HCT116 (cell line): ENCODE results near the gene RIMS1. TPM values are rescaled to one million over a fixed set of nuclear protein-coding genes. Genes with fewer than 3 reads are reported as not detected.

ENCODE experiments used
- ATAC-seq: fragments of 200-7000 bp; cut with Tn5 transposase; 2 replicates; pipeline ENCODE4 v1.9.1; 2020; ENCODE audit warnings: mild to moderate bottlenecking, moderate library complexity
- BruUV-seq: library from RNA; stranded (reverse); fragments of 400-500 nt; replicated peaks from 2 replicates; lab custom pipeline; 2021; lab: Mats Ljungman, UMichigan
- CTCF ChIA-PET: fragments of 300-600 bp; sonication (Branson Sonifier 250); formaldehyde crosslinking; loops from one replicate; lab custom pipeline; 2021; ENCODE audit warnings: antibody characterized with exemption; lab: Charles Lee
- POLR2A ChIA-PET: fragments of 300-600, 350-600 bp; sonication (Branson Sonifier 250); formaldehyde crosslinking; loops from one replicate; lab custom pipeline; 2021; ENCODE audit warnings: antibody characterized with exemption; lab: Charles Lee
- RAD21 ChIA-PET, 2 experiments: fragments of 300-600 bp; sonication (Branson Sonifier 250); formaldehyde crosslinking; loops; one replicate each; lab custom pipeline; 2023; ENCODE audit warnings: low total read pairs in 2 of 2; ENCODE audit not compliant: uncharacterized antibody in 2 of 2, unreplicated experiment in 2 of 2, low non-redundant PET in 1 of 2; lab: Charles Lee
- DNase-seq: peaks from one replicate; pipeline ENCODE4 v3.0.0-alpha.2; 2010; ENCODE audit warnings: low read depth, low spot score
- H2AFZ ChIP-seq: fragments of 200-600 bp; shearing (Covaris generic), sonication (generic); 2 replicates; pipeline ENCODE4 v1.6.1; 2017; ENCODE audit warnings: low read depth, mixed run types, mixed read lengths, antibody characterized with exemption, low read length; ENCODE audit not compliant: poor library complexity, severe bottlenecking
- H3K27ac ChIP-seq: 2 replicates; pipeline ENCODE4 v1.5.1; 2012; ENCODE audit warnings: low read depth, low read length
- H3K27me3 ChIP-seq: fragments of 200-600 bp; sonication (generic); 2 replicates; pipeline ENCODE4 v1.6.1; 2016; ENCODE audit warnings: mixed run types, low read length, mixed read lengths; ENCODE audit not compliant: insufficient read depth
- H3K36me3 ChIP-seq, 2 experiments: fragments of 200-500 bp in 1 of 2; fragments of 200-600 bp in 1 of 2; sonication (Bioruptor generic) in 1 of 2; sonication (generic) in 1 of 2; 2 replicates each; pipeline versions ENCODE4 v1.5.1 to v1.6.1; 2014 to 2016; ENCODE audit warnings: low read length in 2 of 2, inconsistent platforms in 1 of 2, mixed read lengths in 1 of 2, mixed run types in 1 of 2; ENCODE audit not compliant: insufficient read depth in 2 of 2, control insufficient read depth in 1 of 2
- H3K4me1 ChIP-seq, 2 experiments: fragments of 200-600 bp in 1 of 2; sonication (generic) in 1 of 2; 2 replicates each; pipeline versions ENCODE4 v1.5.1 to v1.6.1; 2012 to 2017; ENCODE audit warnings: low read length in 2 of 2, inconsistent platforms in 1 of 2, mild to moderate bottlenecking in 1 of 2, mixed read lengths in 1 of 2, mixed run types in 1 of 2, moderate library complexity in 1 of 2; ENCODE audit not compliant: insufficient read depth in 2 of 2, control insufficient read depth in 1 of 2
- H3K4me2 ChIP-seq: fragments of 200-600 bp; sonication (generic); 2 replicates; pipeline ENCODE4 v1.6.1; 2017; ENCODE audit warnings: mixed run types, low read length, mixed read lengths
- H3K4me3 ChIP-seq, 2 experiments: fragments of 200-600 bp in 1 of 2; sonication (generic) in 1 of 2; replicated peaks in 1 of 2; 2 replicates each; pipeline ENCODE4 v1.5.1; 2011 to 2016; ENCODE audit warnings: low read length in 2 of 2, control low read depth in 1 of 2, low read depth in 1 of 2, mild to moderate bottlenecking in 1 of 2, mixed read lengths in 1 of 2, mixed run types in 1 of 2
- H3K79me2 ChIP-seq: fragments of 200-600 bp; sonication (generic); 2 replicates; pipeline ENCODE4 v1.6.1; 2017; ENCODE audit warnings: mild to moderate bottlenecking, mixed run types, low read length, moderate library complexity, mixed read lengths; ENCODE audit not compliant: insufficient read depth
- H3K9ac ChIP-seq: fragments of 200-600 bp; sonication (generic); 2 replicates; pipeline ENCODE4 v1.6.1; 2016; ENCODE audit warnings: low read length, mixed read lengths
- H3K9me2 ChIP-seq: fragments of 200-600 bp; sonication (generic), shearing (Covaris generic); 2 replicates; pipeline ENCODE4 v1.6.1; 2017; ENCODE audit warnings: mixed run types, mild to moderate bottlenecking, moderate library complexity; ENCODE audit not compliant: insufficient read depth
- H3K9me3 ChIP-seq, 2 experiments: fragments of 200-500 bp in 1 of 2; fragments of 200-600 bp in 1 of 2; sonication (Bioruptor generic) in 1 of 2; sonication (generic) in 1 of 2; 2 replicates each; pipeline ENCODE4 v1.6.1; 2014 to 2017; ENCODE audit warnings: low read length in 2 of 2, mixed read lengths in 2 of 2, inconsistent platforms in 1 of 2, low read depth in 1 of 2, mild to moderate bottlenecking in 1 of 2, mixed run types in 1 of 2, moderate library complexity in 1 of 2; ENCODE audit not compliant: control insufficient read depth in 1 of 2, insufficient read depth in 1 of 2
- H4K20me1 ChIP-seq: fragments of 200-600 bp; sonication (generic), shearing (Covaris generic); 2 replicates; pipeline ENCODE4 v1.6.1; 2017; ENCODE audit warnings: mixed run types, mild to moderate bottlenecking, moderate library complexity; ENCODE audit not compliant: insufficient read depth
- CBX3 ChIP-seq: IDR thresholded peaks from 2 replicates; pipeline ENCODE4 v1.6.1; 2012; ENCODE audit warnings: low read depth
- CEBPB ChIP-seq: IDR thresholded peaks from 2 replicates; pipeline ENCODE4 v1.6.1; 2012; ENCODE audit warnings: low read depth
- ELF1 ChIP-seq: IDR thresholded peaks from 2 replicates; pipeline ENCODE4 v1.6.1; 2012; ENCODE audit warnings: low read depth, borderline replicate concordance
- EZH2 ChIP-seq: fragments of 200-600 bp; sonication (generic); IDR thresholded peaks from 2 replicates; pipeline ENCODE4 v1.6.1; 2017; ENCODE audit warnings: antibody characterized with exemption, mixed run types
- EZH2phosphoT487 ChIP-seq: fragments of 200-600 bp; IDR thresholded peaks from 2 replicates; pipeline ENCODE4 v1.6.1; 2018; ENCODE audit warnings: antibody characterized with exemption, borderline replicate concordance
- MAX ChIP-seq: IDR thresholded peaks from 2 replicates; pipeline ENCODE4 v1.6.1; 2012
- POLR2A ChIP-seq: IDR thresholded peaks from 2 replicates; pipeline ENCODE4 v1.7.0; 2011; ENCODE audit warnings: borderline replicate concordance; ENCODE audit not compliant: insufficient read depth, insufficient read length; ENCODE audit errors: extremely low read depth
- POLR2AphosphoS5 ChIP-seq: IDR thresholded peaks from 2 replicates; pipeline ENCODE4 v1.6.1; 2011; ENCODE audit warnings: mild to moderate bottlenecking, low read depth, low read length, moderate library complexity
- RAD21 ChIP-seq: IDR thresholded peaks from 2 replicates; pipeline ENCODE4 v1.6.1; 2012; ENCODE audit warnings: low read depth, mild to moderate bottlenecking
- REST ChIP-seq: IDR thresholded peaks from 2 replicates; pipeline ENCODE4 v1.6.1; 2012; ENCODE audit warnings: low read depth
- SIN3A ChIP-seq: IDR thresholded peaks from 2 replicates; pipeline ENCODE4 v1.6.1; 2012; ENCODE audit warnings: low read depth
- SRF ChIP-seq: IDR thresholded peaks from 2 replicates; pipeline ENCODE4 v1.6.1; 2012; ENCODE audit warnings: low read depth
- ZFX ChIP-seq: fragments of 450-650 bp; IDR thresholded peaks from 2 replicates; pipeline ENCODE4 v1.6.1; 2017
- ZNF274 ChIP-seq: fragments of 200-500 bp; sonication (Bioruptor generic); IDR thresholded peaks from 2 replicates; pipeline ENCODE4 v1.6.1; 2014; ENCODE audit warnings: mild to moderate bottlenecking, low read depth, low read length, inconsistent platforms
- intact Hi-C: fragments of 100-400 bp; cut with micrococcal nuclease; formaldehyde crosslinking; loops from 2 replicates; pipeline ENCODE4 v1.10.0; 2022
- total RNA-seq: library from RNA; stranded (reverse); gene quantifications from one replicate; pipeline ENCODE4 v1.2.1, GENCODE V29; 2021; ENCODE audit not compliant: unreplicated experiment
- TF ChIP-seq, protein P1 (sequence below): IDR thresholded peaks from 2 replicates; pipeline ENCODE4 v1.6.1; 2011; ENCODE audit warnings: mild to moderate bottlenecking, low read length, moderate library complexity; ENCODE audit not compliant: insufficient replicate concordance; ENCODE audit errors: extremely low read depth
- TF ChIP-seq, protein P2 (sequence below): IDR thresholded peaks from 2 replicates; pipeline ENCODE4 v1.6.1; 2012

RIMS1 gene
- total RNA-seq, 1 experiment from 2014 or later, result not detected

GRCh38 chr6:72324591-72324990 lies 438.2 kb downstream of the RIMS1 start:
- Histone ChIP-seq H3K36me3 (no peaks in the 10 kb centered on the region), H3K27ac (no peak overlapping the region), H3K4me3 (no peak overlapping the region), H3K9me3 (no peaks in the 10 kb centered on the region), H2AFZ (no peak overlapping the region), H3K9ac (no peak overlapping the region), H3K4me2 (no peak overlapping the region), H3K9me2 (no peaks in the 10 kb centered on the region), H3K27me3 (peaks cover 5% of the 10 kb centered on the region; the same call in 1 of the 2 replicates), H3K79me2 (no peaks in the 10 kb centered on the region), H3K4me1 (no peaks in the 10 kb centered on the region), H4K20me1 (no peaks in the 10 kb centered on the region; the same call in 1 of the 2 replicates)
- POLR2A ChIA-PET, result no interaction called here
- TF ChIP-seq CEBPB (no peak), SIN3A (no peak), CBX3 (no peak), EZH2 (no peak), MAX (no peak), REST (no peak), RAD21 (no peak), ELF1 (no peak), ZNF274 (no peak), POLR2A (no peak), SRF (no peak), POLR2AphosphoS5 (no peak), EZH2phosphoT487 (no peak), ZFX (no peak)
- TF ChIP-seq, protein P1, sequence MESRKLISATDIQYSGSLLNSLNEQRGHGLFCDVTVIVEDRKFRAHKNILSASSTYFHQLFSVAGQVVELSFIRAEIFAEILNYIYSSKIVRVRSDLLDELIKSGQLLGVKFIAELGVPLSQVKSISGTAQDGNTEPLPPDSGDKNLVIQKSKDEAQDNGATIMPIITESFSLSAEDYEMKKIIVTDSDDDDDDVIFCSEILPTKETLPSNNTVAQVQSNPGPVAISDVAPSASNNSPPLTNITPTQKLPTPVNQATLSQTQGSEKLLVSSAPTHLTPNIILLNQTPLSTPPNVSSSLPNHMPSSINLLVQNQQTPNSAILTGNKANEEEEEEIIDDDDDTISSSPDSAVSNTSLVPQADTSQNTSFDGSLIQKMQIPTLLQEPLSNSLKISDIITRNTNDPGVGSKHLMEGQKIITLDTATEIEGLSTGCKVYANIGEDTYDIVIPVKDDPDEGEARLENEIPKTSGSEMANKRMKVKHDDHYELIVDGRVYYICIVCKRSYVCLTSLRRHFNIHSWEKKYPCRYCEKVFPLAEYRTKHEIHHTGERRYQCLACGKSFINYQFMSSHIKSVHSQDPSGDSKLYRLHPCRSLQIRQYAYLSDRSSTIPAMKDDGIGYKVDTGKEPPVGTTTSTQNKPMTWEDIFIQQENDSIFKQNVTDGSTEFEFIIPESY, result no peak
- TF ChIP-seq, protein P2, sequence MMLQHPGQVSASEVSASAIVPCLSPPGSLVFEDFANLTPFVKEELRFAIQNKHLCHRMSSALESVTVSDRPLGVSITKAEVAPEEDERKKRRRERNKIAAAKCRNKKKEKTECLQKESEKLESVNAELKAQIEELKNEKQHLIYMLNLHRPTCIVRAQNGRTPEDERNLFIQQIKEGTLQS, result no peak
- ATAC-seq (no peak), DNase-seq (no peak)
- BruUV-seq, result no TSS peak
- CTCF ChIA-PET, result no interaction called here
- intact Hi-C loops, result no loop called here
- RAD21 ChIA-PET, result no interaction called here
